CD14-positive monocyte (primary cell): ENCODE measurements around the gene BCAR1. TPM values are rescaled to one million over a fixed set of nuclear protein-coding genes. Genes with fewer than 3 reads are reported as not detected.
A peak's percentile ranks its signal among the peaks of the same experiment; 100 is the strongest.

Experiments
- DNase-seq, 3 donors: peaks; one replicate each; pipeline ENCODE4 v3.0.0-alpha.2; 2011 to 2022
- H2AFZ ChIP-seq: 2 replicates; pipeline ENCODE4 v1.6.0; 2012; ENCODE audit warnings: mild to moderate bottlenecking, low read depth, low read length, inconsistent platforms; ENCODE audit not compliant: insufficient read depth, poor library complexity, severe bottlenecking
- H3K27ac ChIP-seq, 2 donors: 1 replicate in 1 of 2; 2 replicates in 1 of 2; pipeline ENCODE4 v1.5.1; 2012 to 2013; ENCODE audit warnings: low read length in 2 of 2, control low read depth in 1 of 2, inconsistent platforms in 1 of 2, low read depth in 1 of 2, mild to moderate bottlenecking in 1 of 2
- H3K27me3 ChIP-seq, 2 donors: one replicate each; pipeline versions ENCODE4 v1.6.0 to v1.6.1; 2011 to 2013; ENCODE audit warnings: low read length in 2 of 2; ENCODE audit not compliant: control insufficient read depth in 2 of 2, insufficient read depth in 2 of 2
- H3K36me3 ChIP-seq, 2 donors: replicated peaks in 1 of 2; 1 replicate in 1 of 2; 2 replicates in 1 of 2; pipeline versions ENCODE4 v1.5.1 to v1.6.1; 2012 to 2013; ENCODE audit warnings: low read length in 2 of 2, control low read depth in 1 of 2, inconsistent platforms in 1 of 2, mild to moderate bottlenecking in 1 of 2; ENCODE audit not compliant: insufficient read depth in 2 of 2, control insufficient read depth in 1 of 2
- H3K4me1 ChIP-seq, 2 donors: 1 replicate in 1 of 2; 2 replicates in 1 of 2; pipeline versions ENCODE4 v1.5.1 to v1.6.1; 2012 to 2013; ENCODE audit warnings: low read length in 2 of 2, control low read depth in 1 of 2, inconsistent platforms in 1 of 2, mild to moderate bottlenecking in 1 of 2, moderate library complexity in 1 of 2; ENCODE audit not compliant: insufficient read depth in 2 of 2, control insufficient read depth in 1 of 2
- H3K4me2 ChIP-seq: replicated peaks from 2 replicates; pipeline ENCODE3; 2012; ENCODE audit warnings: low read length, moderate library complexity, mild to moderate bottlenecking; ENCODE audit not compliant: poor library complexity, severe bottlenecking; ENCODE audit errors: extremely low read depth
- H3K4me3 ChIP-seq, 3 experiments: fragments of 200-600 bp in 1 of 3; sonication (generic) in 1 of 3; replicated peaks in 1 of 3; 1 replicate in 2 of 3; 2 replicates in 1 of 3; pipeline ENCODE4 v1.5.1; 2011 to 2013; ENCODE audit warnings: low read length in 3 of 3, mild to moderate bottlenecking in 3 of 3, control low read depth in 2 of 3, low read depth in 2 of 3, inconsistent platforms in 1 of 3, moderate library complexity in 1 of 3
- H3K79me2 ChIP-seq: 2 replicates; pipeline ENCODE4 v1.6.0; 2012; ENCODE audit warnings: mild to moderate bottlenecking, control low read depth, inconsistent platforms, low read length, moderate library complexity; ENCODE audit not compliant: insufficient read depth
- H3K9ac ChIP-seq: 2 replicates; pipeline ENCODE4 v1.6.0; 2017; ENCODE audit warnings: low read length, mild to moderate bottlenecking; ENCODE audit not compliant: insufficient read depth, poor library complexity, severe bottlenecking
- H3K9me3 ChIP-seq, 2 donors: replicated peaks in 1 of 2; 1 replicate in 1 of 2; 2 replicates in 1 of 2; pipeline versions ENCODE4 v1.5.1 to v1.6.1; 2012 to 2013; ENCODE audit warnings: low read length in 2 of 2, control low read depth in 1 of 2; ENCODE audit not compliant: control insufficient read depth in 1 of 2, insufficient read depth in 1 of 2
- H4K20me1 ChIP-seq: 2 replicates; pipeline ENCODE4 v1.6.0; 2012; ENCODE audit warnings: mild to moderate bottlenecking, low read length, control low read depth, moderate library complexity; ENCODE audit not compliant: insufficient read depth
- H3K27ac Mint-ChIP-seq, 7 donors: one replicate each; pipeline ENCODE4 v1.8.0; 2020; ENCODE audit warnings: mild to moderate bottlenecking in 7 of 7, mixed read lengths in 7 of 7, moderate library complexity in 6 of 7, inconsistent platforms in 2 of 7
- H3K27me3 Mint-ChIP-seq, 3 donors: one replicate each; pipeline ENCODE4 v1.8.0; 2021 to 2022; ENCODE audit warnings: low read depth in 3 of 3, mild to moderate bottlenecking in 3 of 3, mixed read lengths in 3 of 3, moderate library complexity in 3 of 3, inconsistent platforms in 1 of 3
- H3K36me3 Mint-ChIP-seq, 2 donors: one replicate each; pipeline ENCODE4 v1.8.0; 2020; ENCODE audit warnings: mixed read lengths in 2 of 2, inconsistent platforms in 1 of 2, mild to moderate bottlenecking in 1 of 2
- H3K4me1 Mint-ChIP-seq: one replicate; pipeline ENCODE4 v1.8.0; 2020; ENCODE audit warnings: mild to moderate bottlenecking, mixed read lengths
- H3K4me3 Mint-ChIP-seq, 2 donors: one replicate each; pipeline ENCODE4 v1.8.0; 2020; ENCODE audit warnings: mild to moderate bottlenecking in 2 of 2, mixed read lengths in 2 of 2, moderate library complexity in 1 of 2
- H3K9me3 Mint-ChIP-seq, 7 donors: one replicate each; pipeline ENCODE4 v1.8.0; 2020 to 2022; ENCODE audit warnings: mixed read lengths in 7 of 7, mild to moderate bottlenecking in 6 of 7, moderate library complexity in 6 of 7, inconsistent platforms in 2 of 7
- WGBS: methylation state at CpG from one replicate; pipeline ENCODE4 v1.1.5; 2013; ENCODE audit warnings: missing lambda C conversion rate; ENCODE audit not compliant: insufficient coverage; 5-methylcytosine and 5-hydroxymethylcytosine counted together
- intact Hi-C, 2 donors: fragments of 100-400 bp; cut with micrococcal nuclease; formaldehyde crosslinking; loops; one replicate each; pipeline versions ENCODE4 v1.15.0 to v1.15.1; 2023
- polyA plus RNA-seq, 3 donors: library from polyadenylated mRNA; depleted of rRNA in 1 of 3; unstranded in 2 of 3; stranded (reverse) in 1 of 3; fragments of 300-500 nt in 2 of 3; fragments of >200 nt in 1 of 3; fragmentation: Illumina TruSeq in 2 of 3; gene quantifications; 1 replicate in 2 of 3; 2 replicates in 1 of 3; pipeline ENCODE4 v1.2.3, GENCODE V29; 2012 to 2021
- TF ChIP-seq, protein P1 (sequence below): fragments of 200-600 bp; IDR thresholded peaks from one replicate; pipeline ENCODE4 v1.8.0; 2022; ENCODE audit warnings: antibody characterized with exemption, mild to moderate bottlenecking

Gene BCAR1
- polyA plus RNA-seq, 3 donors, result not detected

DNA sequence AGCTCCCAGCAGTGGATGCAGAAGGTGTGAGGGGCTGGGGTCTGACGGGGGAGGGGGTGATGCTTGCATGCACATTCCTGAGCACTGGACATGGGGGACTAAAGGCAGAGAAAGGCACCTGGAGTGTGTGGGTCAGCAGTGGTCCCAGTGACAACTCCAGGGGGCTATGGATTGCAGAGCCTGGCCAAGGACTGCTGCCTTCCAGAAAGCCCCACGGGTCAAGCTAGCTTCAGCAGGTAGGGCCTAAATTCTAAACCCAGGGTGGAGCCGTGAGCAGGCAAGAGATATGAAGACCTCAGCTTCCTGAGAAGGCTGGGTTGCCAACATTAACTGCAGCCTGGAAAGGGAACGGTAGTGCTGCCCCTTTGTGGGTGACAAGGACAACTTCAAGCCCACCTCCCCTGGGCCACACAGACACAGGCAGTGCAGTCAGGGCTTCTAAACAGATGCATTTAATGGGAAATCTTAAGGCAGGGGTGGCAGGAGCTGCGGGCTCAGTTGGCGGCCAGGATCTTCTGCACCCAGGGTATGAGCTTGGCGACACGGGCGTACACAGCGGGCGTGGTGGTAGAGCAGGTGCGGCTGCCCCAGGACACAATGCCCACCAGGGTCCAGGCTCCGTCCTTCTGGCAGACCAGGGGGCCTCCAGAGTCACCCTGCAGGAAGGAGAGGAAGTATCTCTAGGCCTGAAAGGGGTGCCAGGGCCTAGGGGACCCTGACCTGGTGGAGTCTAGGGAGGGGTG, 47.6 kb downstream of the BCAR1 start:
- peak overlapping the region in 1 of 2 donors; percentile 53 for H3K4me3 Mint-ChIP-seq
- peaks cover 0 to 3% (median 0%) of the 10 kb centered on the region in 7 donors for H3K9me3 Mint-ChIP-seq
- no peak overlapping the region for H3K9ac ChIP-seq
- H3K4me2 ChIP-seq, result no peak overlapping the region
- H3K27me3 ChIP-seq, result peaks cover 0 to 29% of the 10 kb centered on the region in 2 donors
- H3K27ac ChIP-seq, result no peak overlapping the region
- no peak overlapping the region for H3K4me3 ChIP-seq
- no peaks in the 10 kb centered on the region for H3K9me3 ChIP-seq
- H3K27me3 Mint-ChIP-seq, result peaks cover 52 to 78% (median 59%) of the 10 kb centered on the region in 3 donors
- TF ChIP-seq, protein P1, sequence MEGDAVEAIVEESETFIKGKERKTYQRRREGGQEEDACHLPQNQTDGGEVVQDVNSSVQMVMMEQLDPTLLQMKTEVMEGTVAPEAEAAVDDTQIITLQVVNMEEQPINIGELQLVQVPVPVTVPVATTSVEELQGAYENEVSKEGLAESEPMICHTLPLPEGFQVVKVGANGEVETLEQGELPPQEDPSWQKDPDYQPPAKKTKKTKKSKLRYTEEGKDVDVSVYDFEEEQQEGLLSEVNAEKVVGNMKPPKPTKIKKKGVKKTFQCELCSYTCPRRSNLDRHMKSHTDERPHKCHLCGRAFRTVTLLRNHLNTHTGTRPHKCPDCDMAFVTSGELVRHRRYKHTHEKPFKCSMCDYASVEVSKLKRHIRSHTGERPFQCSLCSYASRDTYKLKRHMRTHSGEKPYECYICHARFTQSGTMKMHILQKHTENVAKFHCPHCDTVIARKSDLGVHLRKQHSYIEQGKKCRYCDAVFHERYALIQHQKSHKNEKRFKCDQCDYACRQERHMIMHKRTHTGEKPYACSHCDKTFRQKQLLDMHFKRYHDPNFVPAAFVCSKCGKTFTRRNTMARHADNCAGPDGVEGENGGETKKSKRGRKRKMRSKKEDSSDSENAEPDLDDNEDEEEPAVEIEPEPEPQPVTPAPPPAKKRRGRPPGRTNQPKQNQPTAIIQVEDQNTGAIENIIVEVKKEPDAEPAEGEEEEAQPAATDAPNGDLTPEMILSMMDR, result no peak
- DNase-seq, result no peak
- no peak overlapping the region for H3K27ac Mint-ChIP-seq
- H4K20me1 ChIP-seq, result no peaks in the 10 kb centered on the region
- no peaks in the 10 kb centered on the region for H3K4me1 ChIP-seq
- intact Hi-C loops, result no loop called here
- H3K36me3 ChIP-seq, result no peaks in the 10 kb centered on the region
- H2AFZ ChIP-seq, result no peak overlapping the region
- peaks cover 4% of the 10 kb centered on the region for H3K4me1 Mint-ChIP-seq
- WGBS, result 87% methylated on average over 12 of the region's 13 CpGs
- no peaks in the 10 kb centered on the region for H3K79me2 ChIP-seq
- H3K36me3 Mint-ChIP-seq, result no peaks in the 10 kb centered on the region

DNA sequence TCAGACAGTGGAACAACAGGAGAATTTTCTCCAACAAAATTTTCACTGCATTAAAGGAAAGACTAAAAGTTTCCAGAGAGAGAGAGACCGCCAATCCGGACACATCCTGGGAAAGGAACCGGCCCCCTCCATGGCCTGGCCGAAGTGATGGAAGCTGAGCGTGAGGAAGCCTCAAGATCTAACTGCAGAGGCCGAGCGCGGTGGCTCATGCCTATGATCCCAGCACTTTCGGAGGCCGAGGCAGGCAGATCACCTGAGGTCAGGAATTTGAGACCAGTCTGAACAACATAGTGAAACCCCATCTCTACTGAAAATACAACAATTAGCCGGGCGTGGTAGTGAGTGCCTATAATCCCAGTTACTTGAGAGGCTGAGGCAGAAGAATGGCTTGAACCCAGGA, 48.3 kb downstream of the BCAR1 start:
- TF ChIP-seq, protein P1, result no peak
- H3K4me3 ChIP-seq, result no peak overlapping the region
- peaks cover 0 to 3% (median 0%) of the 10 kb centered on the region in 7 donors for H3K9me3 Mint-ChIP-seq
- H3K9me3 ChIP-seq, result no peaks in the 10 kb centered on the region
- H3K27me3 ChIP-seq, result peaks cover 2 to 31% of the 10 kb centered on the region in 2 donors
- peaks cover 4% of the 10 kb centered on the region for H3K4me1 Mint-ChIP-seq
- no peaks in the 10 kb centered on the region for H4K20me1 ChIP-seq
- no peak overlapping the region for H3K27ac ChIP-seq
- no peaks in the 10 kb centered on the region for H3K4me1 ChIP-seq
- H3K36me3 ChIP-seq, result no peaks in the 10 kb centered on the region
- H3K36me3 Mint-ChIP-seq, result no peaks in the 10 kb centered on the region
- H3K79me2 ChIP-seq, result no peaks in the 10 kb centered on the region
- no peak overlapping the region for H3K9ac ChIP-seq
- H2AFZ ChIP-seq, result no peak overlapping the region
- no peak overlapping the region for H3K4me2 ChIP-seq
- 98% methylated on average over 8 of the region's 12 CpGs for WGBS
- no peak overlapping the region for H3K4me3 Mint-ChIP-seq
- intact Hi-C loops, result no loop called here
- peaks cover 54 to 78% (median 59%) of the 10 kb centered on the region in 3 donors for H3K27me3 Mint-ChIP-seq
- H3K27ac Mint-ChIP-seq, result no peak overlapping the region
- no peak for DNase-seq
